ENCODE measurements around the gene ZSWIM5.
"Not testable (repeated sequence)": the region's sequence is repeated elsewhere in the genome, so short reads cannot be mapped to it uniquely, and the experiment has no call there.

Gene ZSWIM5

GRCh38 chr1:45004281-45004920 lies 202.0 kb downstream of the ZSWIM5 start:
- DNase-seq (ENCODE audit: low read depth in 2 of 2): no peak

DNA sequence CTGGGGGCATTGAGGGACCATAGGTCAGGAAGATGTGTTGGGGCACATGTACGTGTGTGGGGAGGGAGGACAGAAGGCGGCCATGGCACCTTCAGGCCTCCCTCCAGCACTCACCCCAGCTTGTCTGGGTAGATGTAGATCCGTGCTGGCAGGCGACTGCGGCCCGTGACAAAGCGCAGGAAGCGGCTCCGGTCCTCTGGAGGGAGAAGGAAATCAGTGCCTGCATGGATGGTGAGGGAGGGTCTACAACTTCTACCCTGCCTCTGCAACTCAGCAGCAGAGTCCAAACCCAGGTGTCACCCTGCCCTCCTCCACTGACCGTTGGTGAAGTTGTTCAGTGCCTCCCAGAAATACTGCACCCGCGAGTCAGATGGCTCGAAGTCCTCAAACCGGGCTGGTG lies 202.7 kb downstream of the ZSWIM5 start:
- DNase-seq (ENCODE audit: low read depth in 2 of 2): no peak

DNA sequence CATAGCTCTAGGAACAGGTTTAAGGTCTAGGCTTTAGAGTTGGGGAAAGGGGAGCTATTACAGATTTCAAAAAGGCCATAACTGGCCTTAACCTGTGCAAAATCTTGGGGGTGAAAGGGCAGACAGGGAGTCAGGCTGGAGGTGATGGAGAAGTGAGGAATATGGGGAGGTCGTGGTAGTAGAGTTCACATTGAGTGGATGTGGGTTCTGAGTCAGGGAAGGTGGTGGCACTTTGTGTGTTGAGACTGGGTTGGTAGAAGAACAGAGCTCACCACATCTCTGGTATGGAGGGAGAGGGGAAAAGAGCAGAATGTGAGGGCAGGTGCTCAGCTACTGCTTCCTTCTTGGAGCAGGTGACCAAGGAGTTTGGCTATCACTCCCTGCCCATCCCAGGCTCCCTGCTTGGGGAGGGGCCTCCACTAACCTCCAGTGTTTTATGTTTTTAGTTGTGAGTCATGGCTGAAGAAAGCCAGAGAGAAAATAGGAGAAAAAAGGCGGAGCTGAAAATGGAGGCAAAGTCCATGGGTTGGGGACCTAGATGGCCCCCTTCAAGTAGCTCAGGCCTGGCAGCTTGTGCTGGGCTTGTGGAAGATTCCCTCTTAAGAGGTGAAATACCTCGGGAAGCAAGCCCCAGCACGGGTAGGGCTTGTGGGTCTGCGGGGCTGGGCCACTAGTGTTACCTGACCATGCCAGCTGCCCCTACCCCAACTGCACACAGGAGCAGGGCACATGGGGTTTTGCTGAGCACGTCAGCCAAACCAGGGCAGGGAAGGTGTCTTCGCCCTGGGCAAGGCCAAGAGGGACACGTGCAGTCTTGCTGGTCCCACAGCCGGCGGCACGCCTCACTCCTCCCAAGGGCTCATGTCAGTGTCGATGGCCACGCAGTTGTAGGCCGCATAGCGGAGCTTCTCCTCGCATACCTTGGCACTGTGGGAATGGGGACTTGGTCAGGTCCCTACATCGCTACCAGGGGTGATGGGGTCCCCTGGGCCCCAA lies 203.5 kb downstream of the ZSWIM5 start:
- no peak for DNase-seq (ENCODE audit: low read depth in 2 of 2)

- not testable (repeated sequence) for DNase-seq (ENCODE audit: low read depth in 2 of 2)
Measured at GRCh38 chr1:45001576-45001975, 204.8 kb downstream of the ZSWIM5 start.

DNA sequence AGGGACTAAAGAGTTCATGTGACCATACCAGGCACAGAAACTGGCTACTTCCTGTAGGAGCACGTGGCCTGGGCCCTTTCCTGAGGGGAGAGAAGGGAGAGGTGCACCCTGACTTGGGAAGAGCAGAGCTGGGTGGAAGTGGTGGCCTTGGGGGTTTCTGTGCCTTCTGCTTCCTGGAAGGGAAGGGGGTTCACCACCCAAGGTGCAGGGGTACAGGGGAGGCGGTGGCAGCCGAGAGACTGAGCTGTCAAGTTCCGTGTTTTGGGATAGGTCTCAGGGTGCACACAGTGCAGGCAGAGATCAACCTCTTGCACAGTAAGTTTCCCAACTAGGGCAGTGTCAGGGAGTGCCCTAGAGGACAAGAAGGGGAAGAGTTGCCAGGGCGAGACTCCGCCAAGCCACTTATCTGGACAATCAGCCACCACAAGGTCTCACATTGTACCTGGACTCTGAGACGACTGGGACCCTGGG lies 205.4 kb downstream of the ZSWIM5 start:
- DNase-seq (ENCODE audit: low read depth in 2 of 2): no peak

DNA sequence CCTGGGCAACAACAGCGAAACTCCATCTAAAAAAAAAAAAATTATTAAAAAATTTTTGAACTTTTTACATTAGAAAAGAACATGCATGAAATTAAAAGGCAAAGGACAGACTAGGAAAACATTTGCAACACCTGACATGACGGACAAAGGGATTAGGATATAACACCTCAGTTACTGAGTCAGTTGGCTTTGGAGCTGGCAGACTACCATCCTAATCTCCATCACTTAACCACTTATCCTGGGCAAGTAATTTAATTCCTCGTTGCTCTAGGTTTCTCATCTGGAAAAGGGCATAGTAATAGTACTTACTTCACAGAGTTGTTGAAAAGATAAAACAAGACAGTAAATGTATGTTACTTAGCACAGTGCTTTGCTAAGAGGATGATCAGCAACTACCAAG lies 207.2 kb downstream of the ZSWIM5 start:
- DNase-seq (ENCODE audit: low read depth in 2 of 2): no peak

GRCh38 chr1:44995467-44996238 lies 210.8 kb downstream of the ZSWIM5 start:
- no peak for DNase-seq (ENCODE audit: low read depth in 2 of 2)

GRCh38 chr1:44994309-44994898 lies 212.0 kb downstream of the ZSWIM5 start:
- DNase-seq (ENCODE audit: low read depth in 2 of 2): no peak

- DNase-seq (ENCODE audit: low read depth in 2 of 2): no peak
Measured at GRCh38 chr1:44988531-44989156, 217.8 kb downstream of the ZSWIM5 start.

DNA sequence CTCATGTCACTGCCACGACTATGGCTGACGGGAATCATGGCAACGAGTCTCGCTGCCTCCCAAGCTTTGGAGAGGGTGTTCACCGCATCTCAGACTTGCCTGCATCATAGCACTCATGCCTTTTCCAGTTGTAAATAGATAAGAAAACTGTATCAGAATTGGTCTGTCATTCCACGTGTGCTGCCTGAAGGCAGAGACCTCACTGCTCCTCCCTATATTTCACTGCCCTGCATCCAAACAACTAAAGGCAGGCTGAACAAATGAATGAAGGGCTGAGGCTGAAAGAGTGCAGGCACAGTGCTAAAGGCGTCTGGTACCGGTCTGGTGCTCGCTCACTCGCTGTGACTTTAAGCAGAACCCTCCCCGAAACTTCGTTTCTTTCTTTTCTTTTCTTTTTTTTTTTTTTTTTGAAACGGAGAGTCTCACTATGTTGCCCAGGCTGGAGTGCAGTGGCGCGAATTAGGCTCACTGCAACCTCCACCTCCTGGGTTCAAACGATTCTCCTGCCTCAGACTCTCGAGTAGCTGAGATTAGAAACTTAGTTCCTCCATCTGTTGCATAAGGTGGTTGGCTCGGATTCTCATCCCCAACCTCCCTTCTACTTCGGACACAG lies 220.6 kb downstream of the ZSWIM5 start:
- DNase-seq (ENCODE audit: low read depth in 2 of 2): no peak

DNA sequence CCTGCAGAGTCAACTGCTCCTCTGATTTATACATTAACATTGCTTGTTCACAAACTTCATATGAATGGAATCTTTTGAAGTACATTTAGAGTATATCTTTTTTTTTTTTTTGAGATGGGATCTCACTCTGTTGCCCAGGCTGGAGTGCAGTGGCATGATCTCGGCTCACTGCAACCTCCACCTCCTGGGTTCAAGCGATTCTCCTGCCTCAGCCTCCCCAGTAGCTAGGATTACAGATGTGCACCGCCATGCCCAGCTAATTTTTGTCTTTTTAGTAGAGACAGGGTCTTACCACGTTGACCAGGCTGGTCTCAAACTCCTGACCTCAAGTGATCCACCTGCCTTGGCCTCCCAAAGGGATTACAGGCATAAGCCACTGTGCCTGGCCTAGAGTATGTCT lies 229.0 kb downstream of the ZSWIM5 start:
- DNase-seq (ENCODE audit: low read depth in 2 of 2): not testable (repeated sequence)

GRCh38 chr1:44976252-44976651 lies 230.2 kb downstream of the ZSWIM5 start:
- DNase-seq (ENCODE audit: low read depth in 2 of 2): no peak

DNA sequence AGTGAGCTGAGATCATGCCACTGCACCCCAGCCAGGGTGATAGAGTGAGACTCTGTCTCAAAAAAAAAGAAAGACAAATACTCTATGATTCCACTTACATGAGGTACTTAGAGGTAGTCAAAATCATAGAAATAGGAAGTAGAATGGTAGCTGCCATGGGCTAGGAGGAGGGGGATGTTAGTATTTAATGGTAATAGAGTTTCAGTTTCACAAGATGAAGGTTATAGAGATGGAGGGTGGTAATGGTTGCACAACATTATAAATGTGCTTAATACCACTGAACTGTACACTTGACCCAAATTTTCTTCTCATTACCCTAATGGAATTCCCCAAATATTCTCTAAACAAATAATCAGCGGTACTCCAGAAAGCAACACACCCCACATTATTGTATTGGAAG lies 232.8 kb downstream of the ZSWIM5 start:
- no peak for DNase-seq (ENCODE audit: low read depth in 2 of 2)

DNA sequence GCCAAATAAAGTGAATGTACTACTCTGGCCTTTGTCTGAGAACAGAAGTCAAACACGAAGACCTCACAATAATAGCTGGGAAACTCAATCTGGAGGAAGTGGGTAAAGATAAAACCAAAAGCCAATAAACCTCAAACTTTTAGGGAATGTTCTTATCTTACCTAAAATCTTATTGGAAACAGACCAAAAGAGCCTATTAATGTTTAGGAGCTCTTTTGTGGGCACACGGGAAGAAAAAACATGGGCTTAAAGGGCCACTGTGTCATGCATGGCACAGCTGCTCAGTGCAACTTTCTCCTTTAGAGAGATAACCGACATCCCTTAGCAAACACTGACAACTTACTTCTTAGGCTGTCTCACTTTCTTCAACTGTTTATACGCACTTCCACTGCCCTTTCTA lies 236.1 kb downstream of the ZSWIM5 start:
- no peak for DNase-seq (ENCODE audit: low read depth in 2 of 2)
